ENCODE results near the gene ZNF587B.
"Not testable (repeated sequence)": the region's sequence is repeated elsewhere in the genome, so short reads cannot be mapped to it uniquely, and the experiment has no call there.

GRCh38 chr19:57812975-57813820, 16.9 kb upstream of the ZNF587B start:
- not testable (repeated sequence) for TF ChIP-seq CTCF, POLR2A (IDR thresholded peaks at IDR 0.05)
